ENCODE measurements around the gene UBXN11. TPM values are rescaled to one million over a fixed set of nuclear protein-coding genes. Genes with fewer than 3 reads are reported as not detected.

The UBXN11 gene
- total and polyA plus RNA-seq, 2 donors (not counting 1 experiment from before 2014, with no cell fraction given): 68.0 to 81.4 TPM

- no peaks in the 10 kb centered on the region for H3K27me3 Mint-ChIP-seq
- no peaks in the 10 kb centered on the region for H4K20me1 ChIP-seq (ENCODE audit: control insufficient read depth, insufficient read depth, low read length, poor library complexity, severe bottlenecking)
- H3K9ac ChIP-seq (ENCODE audit: low read length): peak overlapping the region; percentile 67
- H2AFZ ChIP-seq (ENCODE audit: insufficient read depth, low read depth, low read length, poor library complexity, severe bottlenecking): peak overlapping the region; percentile 82
- H3K27ac ChIP-seq (ENCODE audit: low read length in 2 of 2): no peak overlapping the region
- peaks cover 8 to 14% of the 10 kb centered on the region in 2 donors for H3K4me1 ChIP-seq (ENCODE audit: control insufficient read depth in 2 of 2, insufficient read depth in 2 of 2, low read length in 2 of 2)
- ChIA-PET CTCF (interaction anchor here (0.6 to 2.2 kb wide), 6 partner anchors 15 to 191 kb away, joined by 3 to 6 read pairs (median 3); partner anchors contain the start of gene CEP85), POLR2A (interaction anchor here (0.7 to 1.1 kb wide), 2 partner anchors 15 to 52 kb away, joined by 3 to 4 read pairs; no protein-coding TSS in a partner anchor)
- peak overlapping the region; percentile 93 for H3K4me2 ChIP-seq (replicated peaks; ENCODE audit: low read depth, low read length, poor library complexity, severe bottlenecking)
- peak; percentile 96 for ATAC-seq (ENCODE audit: low read depth)
- H3K4me3 Mint-ChIP-seq: peak overlapping the region; percentile 95
- no peaks in the 10 kb centered on the region for H3K9me3 Mint-ChIP-seq (ENCODE audit: insufficient read depth)
- peaks cover 13% of the 10 kb centered on the region for H3K4me1 Mint-ChIP-seq
- TF ChIP-seq, protein P1, sequence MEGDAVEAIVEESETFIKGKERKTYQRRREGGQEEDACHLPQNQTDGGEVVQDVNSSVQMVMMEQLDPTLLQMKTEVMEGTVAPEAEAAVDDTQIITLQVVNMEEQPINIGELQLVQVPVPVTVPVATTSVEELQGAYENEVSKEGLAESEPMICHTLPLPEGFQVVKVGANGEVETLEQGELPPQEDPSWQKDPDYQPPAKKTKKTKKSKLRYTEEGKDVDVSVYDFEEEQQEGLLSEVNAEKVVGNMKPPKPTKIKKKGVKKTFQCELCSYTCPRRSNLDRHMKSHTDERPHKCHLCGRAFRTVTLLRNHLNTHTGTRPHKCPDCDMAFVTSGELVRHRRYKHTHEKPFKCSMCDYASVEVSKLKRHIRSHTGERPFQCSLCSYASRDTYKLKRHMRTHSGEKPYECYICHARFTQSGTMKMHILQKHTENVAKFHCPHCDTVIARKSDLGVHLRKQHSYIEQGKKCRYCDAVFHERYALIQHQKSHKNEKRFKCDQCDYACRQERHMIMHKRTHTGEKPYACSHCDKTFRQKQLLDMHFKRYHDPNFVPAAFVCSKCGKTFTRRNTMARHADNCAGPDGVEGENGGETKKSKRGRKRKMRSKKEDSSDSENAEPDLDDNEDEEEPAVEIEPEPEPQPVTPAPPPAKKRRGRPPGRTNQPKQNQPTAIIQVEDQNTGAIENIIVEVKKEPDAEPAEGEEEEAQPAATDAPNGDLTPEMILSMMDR (IDR thresholded peaks at IDR 0.05): no peak
- TF ChIP-seq EZH2 (IDR thresholded peaks at IDR 0.05; ENCODE audit: borderline replicate concordance, insufficient read depth, low read depth, low read length, poor library complexity, severe bottlenecking): no peak
- no peaks in the 10 kb centered on the region for H3K79me2 ChIP-seq (ENCODE audit: control insufficient read depth, insufficient read depth, low read length)
- H3K4me3 ChIP-seq (ENCODE audit: control extremely low read depth in 1 of 5, extremely low read depth in 1 of 5, insufficient read depth in 1 of 5, low read depth in 2 of 5, low read length in 4 of 5): peak overlapping the region in 4 of 5 experiments; percentile 56 to 72 (median 65)
- H3K27me3 ChIP-seq (replicated peaks in 1 of 4; ENCODE audit: control extremely low read depth in 1 of 4, control insufficient read depth in 3 of 4, insufficient read depth in 4 of 4, low read length in 3 of 4): no peaks in the 10 kb centered on the region
- H3K9me3 ChIP-seq (ENCODE audit: control extremely low read depth in 1 of 3, control insufficient read depth in 2 of 3, insufficient read depth in 1 of 3, low read length in 2 of 3): no peaks in the 10 kb centered on the region
- WGBS (ENCODE audit: insufficient coverage): 11% methylated on average over 51 of the region's 52 CpGs
- H3K36me3 ChIP-seq (replicated peaks in 1 of 2; ENCODE audit: control extremely low read depth in 1 of 2, control insufficient read depth in 1 of 2, extremely low read depth in 1 of 2, insufficient read depth in 2 of 2, low read length in 1 of 2): no peaks in the 10 kb centered on the region
- DNase-seq: peak; percentile 91
- peak overlapping the region; percentile 61 for H3K27ac Mint-ChIP-seq
- intact Hi-C loops (cut with micrococcal nuclease): loop anchor here (1.0 kb wide), 3 partner anchors 15 to 102 kb away; partner anchors contain the start of gene CEP85
Observed at GRCh38 chr1:26336477-26337205, 30.2 kb upstream of the UBXN11 start.
